ENCODE data around the gene TMEM220.

DNA sequence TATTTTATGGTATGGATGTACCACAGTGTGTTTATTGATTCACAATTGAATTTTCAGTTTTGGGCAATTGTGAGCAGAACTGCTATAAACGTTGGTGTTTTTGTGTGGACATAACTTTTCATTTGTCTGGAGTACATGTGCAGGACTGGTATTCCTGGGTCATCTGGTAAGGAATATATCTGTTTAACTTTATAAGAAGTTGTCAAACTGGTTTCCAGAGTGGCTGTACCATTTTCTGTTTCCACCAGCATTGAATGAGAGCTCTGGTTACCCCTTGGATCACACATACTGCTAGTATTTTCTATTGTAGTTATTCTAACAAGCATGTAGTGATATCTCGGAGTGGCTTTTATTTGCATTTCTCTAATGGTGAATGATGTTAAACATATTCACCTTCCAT is 49.8 kb upstream of the TMEM220 start:
- no peak for TF ChIP-seq EZH2 (optimal IDR thresholded peaks at IDR 0.05; ENCODE audit: low read depth, low read length)
- TF ChIP-seq, protein P1, sequence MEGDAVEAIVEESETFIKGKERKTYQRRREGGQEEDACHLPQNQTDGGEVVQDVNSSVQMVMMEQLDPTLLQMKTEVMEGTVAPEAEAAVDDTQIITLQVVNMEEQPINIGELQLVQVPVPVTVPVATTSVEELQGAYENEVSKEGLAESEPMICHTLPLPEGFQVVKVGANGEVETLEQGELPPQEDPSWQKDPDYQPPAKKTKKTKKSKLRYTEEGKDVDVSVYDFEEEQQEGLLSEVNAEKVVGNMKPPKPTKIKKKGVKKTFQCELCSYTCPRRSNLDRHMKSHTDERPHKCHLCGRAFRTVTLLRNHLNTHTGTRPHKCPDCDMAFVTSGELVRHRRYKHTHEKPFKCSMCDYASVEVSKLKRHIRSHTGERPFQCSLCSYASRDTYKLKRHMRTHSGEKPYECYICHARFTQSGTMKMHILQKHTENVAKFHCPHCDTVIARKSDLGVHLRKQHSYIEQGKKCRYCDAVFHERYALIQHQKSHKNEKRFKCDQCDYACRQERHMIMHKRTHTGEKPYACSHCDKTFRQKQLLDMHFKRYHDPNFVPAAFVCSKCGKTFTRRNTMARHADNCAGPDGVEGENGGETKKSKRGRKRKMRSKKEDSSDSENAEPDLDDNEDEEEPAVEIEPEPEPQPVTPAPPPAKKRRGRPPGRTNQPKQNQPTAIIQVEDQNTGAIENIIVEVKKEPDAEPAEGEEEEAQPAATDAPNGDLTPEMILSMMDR (IDR thresholded peaks at IDR 0.05; ENCODE audit: low read length): no peak

Measured in MM.1S (cell line).